Measurements from ENCODE around the gene EIF3F.

Gene EIF3F

DNA sequence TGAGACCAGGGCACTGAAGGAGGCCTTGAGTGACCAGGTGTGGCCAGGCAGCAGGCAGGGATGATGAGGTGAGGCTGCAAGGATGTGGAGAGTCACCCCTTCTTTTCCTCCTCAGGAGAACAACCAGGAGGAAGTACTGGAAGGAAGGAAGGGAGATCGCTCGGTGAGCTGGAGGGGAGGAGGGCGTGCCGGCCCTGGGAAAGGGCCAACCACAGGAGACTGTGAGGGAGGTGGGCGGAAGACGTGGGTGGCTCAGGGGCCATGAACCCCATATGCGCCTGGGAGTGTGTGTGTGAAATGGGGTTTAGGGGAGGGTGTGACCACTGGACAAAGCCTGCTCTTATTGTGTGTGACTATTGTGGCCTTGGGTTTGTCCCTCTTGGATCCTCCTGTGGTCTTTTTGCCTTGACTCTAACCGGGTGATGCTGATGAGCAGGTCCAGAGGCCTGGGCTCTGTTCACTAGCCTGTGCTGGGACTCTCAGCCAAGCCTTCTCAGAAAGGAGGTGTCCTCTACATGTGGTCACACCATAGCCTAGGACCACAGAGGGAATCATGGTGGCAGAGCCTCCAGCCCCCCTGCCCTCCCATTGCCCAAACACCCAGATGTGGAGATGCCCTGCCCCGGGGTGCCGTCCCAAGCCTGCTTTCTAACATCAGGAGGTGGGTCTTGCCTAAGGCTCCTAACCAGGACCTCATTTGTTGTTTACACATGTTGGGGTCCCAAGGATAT is 52.6 kb downstream of the EIF3F start:
- DNase-seq (ENCODE audit: low spot score) = no peak

DNA sequence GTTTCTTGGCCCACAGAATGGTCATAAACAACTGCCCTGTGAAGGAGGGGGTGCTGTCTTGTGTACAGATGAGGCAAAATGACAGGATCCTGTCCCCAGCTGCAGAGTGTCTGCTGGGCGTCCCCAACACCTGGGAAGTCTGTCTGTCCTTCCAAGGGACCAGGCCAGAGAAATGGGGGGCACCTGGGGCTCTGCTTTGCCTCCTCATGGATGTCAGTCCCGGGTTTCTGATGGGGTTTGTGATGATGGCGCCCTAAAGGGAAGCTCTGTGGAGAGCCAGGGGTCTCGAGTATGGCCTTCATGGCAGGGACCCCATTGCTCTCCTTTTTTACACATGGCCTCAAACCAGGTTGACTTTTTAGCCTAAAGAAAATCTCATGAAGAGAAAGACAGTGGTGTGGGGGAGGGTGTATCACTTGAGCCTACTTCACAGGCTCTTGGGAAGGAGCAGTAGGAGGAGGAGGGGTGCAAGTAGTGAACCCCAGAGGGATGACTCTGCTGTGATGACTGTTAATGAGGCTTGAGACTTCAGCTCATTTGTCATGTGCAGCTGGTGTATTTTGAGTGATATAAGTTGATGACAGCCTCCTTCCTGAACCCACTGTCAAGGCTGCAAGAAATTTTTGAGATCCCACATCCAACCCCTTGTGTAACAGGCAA is 53.3 kb downstream of the EIF3F start:
- DNase-seq (ENCODE audit: low spot score) = no peak

DNA sequence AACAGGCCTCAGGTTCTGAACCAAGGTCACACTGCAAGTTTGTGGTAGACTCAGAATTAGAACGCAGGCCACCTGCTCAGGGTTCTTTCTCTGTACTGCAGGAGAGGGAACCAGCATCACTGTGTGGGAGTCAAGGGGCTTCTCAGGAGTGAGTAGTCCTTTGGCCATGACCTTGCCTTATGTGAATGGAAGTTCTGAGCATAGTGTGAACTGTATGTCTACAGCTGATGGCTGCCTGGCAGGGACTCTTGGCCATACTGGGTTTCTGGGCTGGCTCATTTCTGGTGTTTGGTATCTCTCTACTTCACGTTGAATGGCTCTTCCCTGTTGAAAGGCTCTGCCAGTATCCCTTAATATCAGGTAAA is 53.8 kb downstream of the EIF3F start:
- no peak for DNase-seq (ENCODE audit: low spot score)

DNA sequence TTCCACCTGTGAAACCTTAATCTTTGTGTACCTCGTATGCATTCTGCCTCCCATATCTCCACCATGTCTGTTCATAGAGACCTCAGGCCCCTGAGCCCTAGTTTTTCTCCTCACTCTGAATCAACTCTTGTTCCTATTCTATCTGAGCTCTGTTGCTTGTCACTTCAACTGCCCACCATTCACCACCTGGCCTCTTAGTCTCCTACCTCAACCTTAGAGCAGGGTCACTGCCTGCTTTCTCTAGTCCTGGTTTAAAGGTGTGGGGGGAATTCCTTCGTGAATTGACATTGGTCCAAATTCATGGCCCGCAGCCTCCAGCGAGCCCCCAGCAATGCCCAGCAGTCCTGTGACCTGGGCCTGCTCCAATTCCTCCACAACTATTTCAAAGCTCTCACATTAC is 54.4 kb downstream of the EIF3F start:
- DNase-seq (ENCODE audit: low spot score) = no peak

DNA sequence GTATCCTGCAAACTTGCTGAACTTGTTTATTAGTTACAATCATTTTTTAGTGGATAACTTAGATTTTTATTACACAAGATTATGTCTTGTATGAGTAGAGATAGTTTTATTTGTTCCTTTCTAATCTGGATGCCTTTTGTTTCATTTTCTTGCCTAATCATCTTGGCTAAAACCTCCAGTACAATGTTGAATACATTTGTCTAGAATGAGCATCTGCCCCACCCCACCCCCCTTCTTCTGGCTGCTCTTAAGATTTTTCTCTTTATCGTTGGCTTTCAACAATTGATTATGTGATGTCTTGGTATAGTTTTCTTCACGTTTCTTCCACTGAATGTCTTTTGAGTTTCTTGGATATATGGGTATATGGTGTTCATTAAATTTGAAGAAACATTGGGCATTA is 56.6 kb downstream of the EIF3F start:
- DNase-seq (ENCODE audit: low spot score) = no peak

DNA sequence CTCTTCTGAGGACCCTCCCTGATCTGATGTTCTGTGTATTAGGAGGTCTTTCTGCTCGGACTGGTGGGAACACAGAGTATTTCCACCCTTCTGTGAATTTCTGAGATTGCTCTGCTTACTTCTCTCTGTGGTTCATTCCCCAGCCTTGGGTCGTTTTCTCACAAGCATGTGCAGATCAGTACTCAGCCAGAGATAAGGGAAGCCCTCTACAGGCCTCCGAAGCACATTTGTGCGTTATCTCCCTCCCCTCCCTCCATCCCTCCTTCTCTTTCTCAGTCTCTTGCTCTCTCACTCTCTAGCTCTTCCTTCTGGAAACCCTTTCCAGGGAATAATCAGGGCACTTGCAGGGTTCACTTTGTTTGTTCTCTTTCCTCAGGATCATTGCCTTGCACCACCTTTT is 58.7 kb downstream of the EIF3F start:
- no peak for DNase-seq (ENCODE audit: low spot score)

DNA sequence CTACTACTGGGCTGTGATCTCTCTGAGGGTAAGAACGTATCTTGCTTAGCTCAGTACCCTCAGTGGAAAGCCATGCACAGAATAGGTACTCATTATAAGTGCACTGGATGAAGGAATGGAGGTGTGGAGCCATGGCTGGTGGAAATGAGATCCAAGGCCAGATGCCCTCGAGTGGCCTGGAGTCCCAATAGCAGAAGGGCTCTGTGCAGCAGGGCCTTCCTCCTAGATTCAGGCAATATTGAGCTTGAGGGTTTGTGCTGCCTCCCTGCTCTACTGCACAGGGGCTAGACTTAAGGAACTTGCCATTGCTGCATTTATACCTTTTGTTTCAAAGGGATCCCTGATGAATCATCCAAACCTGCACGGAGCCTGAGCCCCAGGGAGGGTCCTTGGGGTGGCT is 60.2 kb downstream of the EIF3F start:
- DNase-seq (ENCODE audit: low spot score) = no peak

DNA sequence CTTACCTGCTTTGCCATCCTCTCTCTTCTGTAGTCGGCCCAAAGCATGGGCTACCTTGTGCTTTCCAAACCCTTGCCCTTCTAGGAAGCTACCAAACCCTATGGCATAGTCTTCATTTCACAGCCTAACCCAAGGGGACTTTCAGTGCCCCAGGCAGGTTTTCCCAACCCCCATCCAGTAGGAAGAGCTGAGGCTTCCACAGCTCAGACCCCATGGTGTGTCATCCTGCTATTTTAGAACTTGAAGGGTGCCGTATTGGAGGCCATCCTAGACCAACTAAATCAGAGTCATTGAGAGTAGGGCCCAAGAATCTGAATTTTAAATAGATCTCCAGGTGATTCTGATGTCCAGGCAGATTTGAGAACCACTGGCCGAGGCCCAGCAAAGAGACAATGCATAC is 61.9 kb downstream of the EIF3F start:
- no peak for DNase-seq (ENCODE audit: low spot score)
